HG02938 (cell line): Measurements from ENCODE around the gene RBM17.
"Not testable (repeated sequence)": the region's sequence is repeated elsewhere in the genome, so short reads cannot be mapped to it uniquely, and the experiment has no call there.

Experiments used
- ATAC-seq: cut with Tn5 transposase; IDR thresholded peaks from one replicate; pipeline ENCODE4 v1.9.1; 2021; ENCODE audit warnings: mild to moderate bottlenecking, moderate library complexity; ENCODE audit not compliant: unreplicated experiment

RBM17 gene

GRCh38 chr10:6151087-6151977 is 62.5 kb downstream of the RBM17 start:
- ATAC-seq = peak; percentile 60

DNA sequence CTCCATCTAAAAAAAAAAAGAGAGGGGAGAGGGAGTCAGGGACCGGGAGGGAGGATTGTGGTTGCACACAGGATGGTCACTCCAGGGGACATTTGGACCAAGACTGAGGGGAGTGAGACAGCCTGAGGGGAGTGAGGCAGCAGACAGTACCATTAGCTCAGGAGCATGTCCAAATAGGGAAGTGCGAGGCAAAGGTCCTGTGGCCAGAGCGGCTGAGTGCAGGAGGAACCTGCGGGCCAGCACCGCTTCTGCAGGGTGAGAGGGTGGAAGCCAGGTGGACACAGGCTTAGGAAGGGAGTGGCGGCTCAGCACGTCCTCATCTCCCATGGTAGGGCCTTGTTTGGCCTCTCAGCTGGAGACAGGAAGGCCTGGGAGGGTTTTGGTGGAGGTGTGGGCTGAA is 65.0 kb downstream of the RBM17 start:
- no peak for ATAC-seq

GRCh38 chr10:6154566-6154965 is 65.7 kb downstream of the RBM17 start:
- ATAC-seq = no peak

DNA sequence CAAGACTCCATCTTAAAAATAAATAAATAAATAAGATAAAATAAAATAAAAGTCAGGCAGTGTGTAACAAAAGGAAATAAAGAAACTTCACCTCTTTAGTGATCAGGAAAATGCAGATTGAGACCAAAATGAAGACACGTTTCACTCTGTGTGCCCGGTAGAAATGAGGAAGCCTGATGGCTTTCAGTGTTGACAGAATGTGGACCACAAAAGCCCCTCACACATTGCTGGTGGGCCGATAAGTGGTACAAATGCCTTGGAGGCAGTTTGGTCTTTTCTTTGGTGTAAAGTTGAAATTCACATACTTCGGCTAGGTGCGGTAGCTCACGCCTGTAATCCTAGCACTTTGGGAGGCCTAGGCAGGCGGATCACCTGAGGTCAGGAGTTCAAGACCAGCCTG is 69.4 kb downstream of the RBM17 start:
- ATAC-seq = no peak

DNA sequence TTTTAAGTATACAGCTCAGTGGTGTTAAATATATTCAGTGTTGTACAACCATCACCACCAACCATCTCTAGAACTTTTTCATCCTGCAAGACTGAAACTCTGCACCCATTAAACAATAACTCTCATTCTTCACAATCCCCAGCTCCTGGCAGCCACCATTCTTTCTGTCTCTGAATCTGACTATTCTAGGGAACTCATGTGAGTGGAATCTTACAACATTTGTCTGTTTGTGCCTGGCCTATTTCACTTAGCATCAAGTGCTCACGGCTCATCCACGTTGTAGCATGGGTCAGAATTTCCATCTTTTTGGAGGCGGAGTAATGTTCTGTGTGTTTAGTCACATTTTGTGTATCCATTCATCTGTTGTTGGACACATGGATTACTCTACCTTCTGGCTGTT is 73.1 kb downstream of the RBM17 start:
- ATAC-seq = no peak

- no peak for ATAC-seq
These were observed 73.9 kb downstream of the RBM17 start for GRCh38 chr10:6162589-6163356.

DNA sequence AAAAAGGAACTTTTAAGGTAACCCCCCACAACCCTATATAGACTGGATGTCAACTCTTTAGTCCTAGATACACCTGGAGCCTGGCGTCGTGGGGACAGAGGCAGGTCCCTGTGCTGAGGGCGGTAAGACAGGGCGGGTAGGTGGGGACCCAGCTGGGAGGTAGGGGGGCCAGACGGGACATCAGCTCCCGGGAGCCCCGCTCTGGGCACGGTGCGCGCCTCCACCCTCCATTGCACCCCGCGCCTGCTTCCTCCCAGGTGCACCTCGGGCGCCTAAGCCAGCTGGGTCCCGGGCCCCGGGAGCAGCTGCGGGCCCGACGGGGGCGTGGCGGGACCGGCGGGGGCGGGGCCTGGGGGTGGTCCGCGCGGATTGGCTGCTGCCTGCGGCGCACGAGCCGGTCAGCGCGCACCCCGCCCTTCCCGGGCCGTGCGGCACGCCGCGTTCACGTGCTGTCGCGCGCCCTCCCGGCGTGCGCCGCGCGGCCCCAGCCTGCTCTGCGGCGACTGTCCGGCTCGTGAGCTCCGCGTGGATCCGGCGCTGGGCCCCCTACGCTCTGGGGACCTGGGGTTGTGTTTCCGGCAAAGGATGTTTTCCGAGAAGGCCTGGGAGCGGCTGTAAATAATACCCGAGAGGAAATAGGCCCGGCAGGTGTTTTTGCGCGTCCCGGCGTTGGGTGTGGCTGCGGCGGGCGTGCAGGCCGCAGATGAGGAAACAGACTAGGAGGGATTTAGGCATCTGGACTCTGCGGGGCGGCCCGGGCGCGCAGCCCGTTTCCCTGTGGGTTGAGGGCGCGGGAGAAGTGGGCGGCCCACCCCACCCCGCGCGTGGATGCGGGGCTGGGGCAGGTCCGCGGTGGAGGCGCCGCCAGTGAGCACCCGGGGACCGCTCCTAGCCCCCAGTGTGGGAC is 74.8 kb downstream of the RBM17 start:
- ATAC-seq = peak; percentile 78

DNA sequence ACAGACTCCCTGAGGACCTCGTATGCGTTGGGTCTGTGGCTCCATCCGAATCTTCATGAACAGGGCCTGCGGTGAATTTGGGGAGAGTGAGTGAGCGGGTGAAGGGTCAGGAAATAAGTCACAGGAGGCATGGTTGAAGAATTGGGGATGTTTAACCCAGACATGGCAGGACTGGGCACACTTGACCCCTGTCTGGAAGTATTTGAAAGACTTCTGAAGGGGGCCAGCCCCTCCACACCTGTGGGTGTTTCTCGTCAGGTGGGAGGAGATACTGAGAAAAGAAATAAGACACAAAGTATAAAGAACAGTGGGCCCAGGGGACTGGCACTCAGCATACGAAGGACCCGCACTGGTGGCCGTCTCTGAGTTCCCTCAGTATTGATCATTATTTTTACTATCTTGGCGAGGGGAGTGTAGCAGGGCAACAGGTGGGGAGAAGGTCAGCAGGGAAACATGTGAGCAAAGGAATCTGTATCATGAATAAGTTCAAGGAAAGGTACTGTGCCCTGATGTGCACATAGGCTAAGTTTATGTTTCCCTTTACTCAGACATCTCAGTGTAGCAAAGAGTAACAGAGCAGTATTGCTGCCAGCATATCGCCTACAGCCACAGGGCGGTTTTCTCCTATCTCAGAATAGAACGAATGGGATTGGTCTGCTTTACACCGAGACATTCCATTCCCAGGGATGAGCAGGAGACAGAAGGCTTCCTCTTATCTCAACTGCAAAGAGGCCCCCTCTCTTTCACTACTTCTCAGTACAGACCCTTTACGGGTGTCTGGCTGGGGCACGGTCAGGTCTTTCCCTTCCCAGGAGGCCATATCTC is 75.6 kb downstream of the RBM17 start:
- ATAC-seq = peak; percentile 18

DNA sequence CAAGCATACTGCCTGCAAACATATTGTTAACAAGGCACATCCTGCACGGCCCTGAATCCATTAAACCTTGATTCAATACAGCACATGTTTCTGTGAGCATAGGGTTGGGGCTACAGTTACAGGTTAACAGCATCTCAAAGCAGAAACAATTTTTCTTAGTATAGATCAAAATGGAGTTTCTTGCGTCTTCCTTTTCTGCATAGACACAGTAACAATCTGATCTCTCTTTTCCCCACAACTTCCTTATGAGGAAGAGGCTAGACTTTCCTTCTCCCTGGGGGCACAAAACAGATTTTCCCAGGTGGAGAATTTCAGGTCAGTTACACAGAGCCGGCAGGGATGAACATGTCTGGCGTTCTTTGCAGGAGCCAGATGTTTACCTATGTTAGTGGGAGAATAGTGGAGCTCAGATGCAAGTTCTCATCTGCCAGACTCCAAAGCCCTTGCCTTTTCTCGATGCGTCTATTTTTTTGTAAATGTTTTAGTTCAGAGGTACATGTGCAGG is 76.4 kb downstream of the RBM17 start:
- no peak for ATAC-seq

GRCh38 chr10:6165933-6166332 is 77.1 kb downstream of the RBM17 start:
- not testable (repeated sequence) for ATAC-seq
